OCI-LY3 (cell line): ENCODE measurements around the gene COP1.

Source experiments
- EZH2phosphoT487 ChIP-seq: fragments of 200-600 bp; shearing (Covaris generic); IDR thresholded peaks from 2 replicates; pipeline ENCODE4 v1.6.1; 2018; ENCODE audit warnings: antibody characterized with exemption, mixed run types, low read depth
- TF ChIP-seq, protein P1 (sequence below): fragments of 200-600, 300-600 bp; sonication (generic); IDR thresholded peaks from 2 replicates; pipeline ENCODE4 v1.5.1; 2014; ENCODE audit warnings: antibody characterized with exemption, low read length, low read depth

DNA sequence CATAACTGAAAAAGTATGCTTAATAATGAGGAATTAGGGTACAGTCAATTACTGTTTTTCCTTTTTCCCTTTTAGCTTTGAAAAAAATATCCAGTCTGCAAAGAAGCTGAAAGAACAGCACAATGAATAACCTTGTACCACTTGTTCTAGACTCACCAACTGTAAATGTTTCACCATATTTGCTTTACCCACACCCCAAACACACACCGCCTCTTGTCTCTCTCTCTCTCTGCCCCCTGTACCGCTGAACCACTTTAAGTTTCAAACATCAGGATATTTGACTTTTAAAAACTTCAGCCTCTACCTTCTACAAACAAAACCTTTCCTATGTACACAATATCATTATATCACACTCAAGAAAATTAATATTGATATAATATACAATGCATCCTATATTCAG is 197.1 kb downstream of the COP1 start:
- TF ChIP-seq, protein P1, sequence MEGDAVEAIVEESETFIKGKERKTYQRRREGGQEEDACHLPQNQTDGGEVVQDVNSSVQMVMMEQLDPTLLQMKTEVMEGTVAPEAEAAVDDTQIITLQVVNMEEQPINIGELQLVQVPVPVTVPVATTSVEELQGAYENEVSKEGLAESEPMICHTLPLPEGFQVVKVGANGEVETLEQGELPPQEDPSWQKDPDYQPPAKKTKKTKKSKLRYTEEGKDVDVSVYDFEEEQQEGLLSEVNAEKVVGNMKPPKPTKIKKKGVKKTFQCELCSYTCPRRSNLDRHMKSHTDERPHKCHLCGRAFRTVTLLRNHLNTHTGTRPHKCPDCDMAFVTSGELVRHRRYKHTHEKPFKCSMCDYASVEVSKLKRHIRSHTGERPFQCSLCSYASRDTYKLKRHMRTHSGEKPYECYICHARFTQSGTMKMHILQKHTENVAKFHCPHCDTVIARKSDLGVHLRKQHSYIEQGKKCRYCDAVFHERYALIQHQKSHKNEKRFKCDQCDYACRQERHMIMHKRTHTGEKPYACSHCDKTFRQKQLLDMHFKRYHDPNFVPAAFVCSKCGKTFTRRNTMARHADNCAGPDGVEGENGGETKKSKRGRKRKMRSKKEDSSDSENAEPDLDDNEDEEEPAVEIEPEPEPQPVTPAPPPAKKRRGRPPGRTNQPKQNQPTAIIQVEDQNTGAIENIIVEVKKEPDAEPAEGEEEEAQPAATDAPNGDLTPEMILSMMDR: no peak
- no peak for TF ChIP-seq EZH2phosphoT487
